Measurements from ENCODE around the gene GMPS.

DNA sequence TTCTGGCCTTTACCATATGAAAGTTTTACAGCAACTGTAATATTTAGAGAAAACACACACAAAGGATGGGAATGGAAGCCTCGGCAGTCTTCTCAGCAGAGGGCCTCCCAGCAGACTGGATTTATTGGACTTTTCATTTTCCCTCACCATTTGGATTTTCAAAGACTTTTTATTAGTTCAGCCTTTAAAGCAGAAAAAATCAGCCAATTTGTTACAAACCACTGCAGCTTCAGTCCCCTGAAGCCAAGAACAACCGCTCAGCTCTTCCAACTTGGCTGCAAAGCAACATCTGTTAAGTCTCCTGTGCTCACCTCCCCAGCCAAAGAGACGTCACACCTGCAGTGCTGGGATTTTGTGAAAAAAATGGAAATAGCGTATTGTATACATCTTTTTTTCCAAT is 120.8 kb downstream of the GMPS start:
- TF ChIP-seq YY1 (IDR thresholded peaks at IDR 0.05; ENCODE audit: low read depth) (no peak), REST (IDR thresholded peaks at IDR 0.05; ENCODE audit: low read depth) (no peak), TAF1 (IDR thresholded peaks at IDR 0.05; ENCODE audit: low read depth) (no peak), RAD21 (IDR thresholded peaks at IDR 0.05; ENCODE audit: low read depth) (no peak), EP300 (IDR thresholded peaks at IDR 0.05; ENCODE audit: borderline replicate concordance) (no peak)
- TF ChIP-seq, protein P1, sequence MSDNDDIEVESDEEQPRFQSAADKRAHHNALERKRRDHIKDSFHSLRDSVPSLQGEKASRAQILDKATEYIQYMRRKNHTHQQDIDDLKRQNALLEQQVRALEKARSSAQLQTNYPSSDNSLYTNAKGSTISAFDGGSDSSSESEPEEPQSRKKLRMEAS (IDR thresholded peaks at IDR 0.05) = no peak

All from Ishikawa (cell line).